HG03103 (cell line): ENCODE data around the gene USPL1.
A peak's percentile ranks its signal among the peaks of the same experiment; 100 is the strongest.

Experiments used
- ATAC-seq: cut with Tn5 transposase; IDR thresholded peaks from one replicate; pipeline ENCODE4 v1.9.1; 2021; ENCODE audit warnings: low read depth; ENCODE audit not compliant: unreplicated experiment

Gene USPL1

GRCh38 chr13:30654430-30654829 lies 36.7 kb downstream of the USPL1 start:
- ATAC-seq: peak; percentile 73

GRCh38 chr13:30656178-30656577 lies 38.5 kb downstream of the USPL1 start:
- no peak for ATAC-seq

- no peak for ATAC-seq
These were observed 42.3 kb downstream of the USPL1 start for GRCh38 chr13:30659980-30660379.

GRCh38 chr13:30660796-30661195 lies 43.1 kb downstream of the USPL1 start:
- ATAC-seq: no peak

- ATAC-seq: no peak
These were observed 47.1 kb downstream of the USPL1 start for GRCh38 chr13:30664689-30665275.

GRCh38 chr13:30665638-30666037 lies 47.9 kb downstream of the USPL1 start:
- ATAC-seq: no peak

- no peak for ATAC-seq
These were observed 48.4 kb downstream of the USPL1 start for GRCh38 chr13:30666113-30666512.

- ATAC-seq: no peak
These were observed 49.3 kb downstream of the USPL1 start for GRCh38 chr13:30667014-30667413.

GRCh38 chr13:30668312-30668711 lies 50.6 kb downstream of the USPL1 start:
- ATAC-seq: no peak

GRCh38 chr13:30671271-30671815 lies 53.6 kb downstream of the USPL1 start:
- no peak for ATAC-seq

- ATAC-seq: peak; percentile 78
These were observed 56.2 kb downstream of the USPL1 start for GRCh38 chr13:30673669-30674521.

GRCh38 chr13:30675717-30676116 lies 58.0 kb downstream of the USPL1 start:
- no peak for ATAC-seq

GRCh38 chr13:30676672-30677071 lies 59.0 kb downstream of the USPL1 start:
- no peak for ATAC-seq

- ATAC-seq: no peak
These were observed 62.0 kb downstream of the USPL1 start for GRCh38 chr13:30679483-30680330.

GRCh38 chr13:30681843-30682242 lies 64.1 kb downstream of the USPL1 start:
- no peak for ATAC-seq

- ATAC-seq: no peak
These were observed 67.7 kb downstream of the USPL1 start for GRCh38 chr13:30685320-30685859.

- ATAC-seq: no peak
These were observed 68.3 kb downstream of the USPL1 start for GRCh38 chr13:30685987-30686386.

GRCh38 chr13:30687601-30688000 lies 69.9 kb downstream of the USPL1 start:
- no peak for ATAC-seq

- ATAC-seq: no peak
These were observed 72.0 kb downstream of the USPL1 start for GRCh38 chr13:30689752-30690151.

- peak; percentile 67 for ATAC-seq
These were observed 72.8 kb downstream of the USPL1 start for GRCh38 chr13:30690282-30691188.
